Measurements from ENCODE around the gene MSANTD2.

MSANTD2 gene

GRCh38 chr11:124748100-124748418 is 52.1 kb downstream of the MSANTD2 start:
- no peaks in the 10 kb centered on the region for H3F3A ChIP-seq (ENCODE audit: insufficient read depth, low read length)

GRCh38 chr11:124747406-124748099 is 52.7 kb downstream of the MSANTD2 start:
- Histone ChIP-seq H3K27ac (ENCODE audit: low read depth, low read length, poor library complexity, severe bottlenecking) (no peak overlapping the region), H3K27me3 (ENCODE audit: insufficient read depth, low read length) (no peaks in the 10 kb centered on the region), H3K4me1 (ENCODE audit: insufficient read depth, low read length, severe bottlenecking) (no peaks in the 10 kb centered on the region), H2AFZ (ENCODE audit: low read length) (no peak overlapping the region), H3K36me3 (ENCODE audit: insufficient read depth, low read length) (no peaks in the 10 kb centered on the region), H3F3A (ENCODE audit: insufficient read depth, low read length) (no peaks in the 10 kb centered on the region), H3K4me3 (ENCODE audit: low read depth, low read length, poor library complexity, severe bottlenecking) (no peak overlapping the region), H3K79me2 (ENCODE audit: insufficient read depth, low read length) (no peaks in the 10 kb centered on the region), H3K9me2 (ENCODE audit: low read depth, low read length) (no peaks in the 10 kb centered on the region), H3K9ac (ENCODE audit: low read length) (no peak overlapping the region), H3K9me3 (ENCODE audit: low read length) (no peaks in the 10 kb centered on the region), H4K20me1 (ENCODE audit: insufficient read depth, low read length) (no peaks in the 10 kb centered on the region), H3K4me2 (ENCODE audit: low read length) (peak overlapping the region; percentile 97; the same call in 1 of the 2 replicates)
- TF ChIP-seq EZH2 (IDR thresholded peaks at IDR 0.05; ENCODE audit: borderline replicate concordance, low read length) (no peak), CTCF (IDR thresholded peaks at IDR 0.05; ENCODE audit: low read length) (no peak)

More at GRCh38 chr11:124748100-124748418, 52.1 kb downstream of the MSANTD2 start:
- TF ChIP-seq CTCF (IDR thresholded peaks at IDR 0.05; ENCODE audit: low read length), result no peak
- no peak for TF ChIP-seq EZH2 (IDR thresholded peaks at IDR 0.05; ENCODE audit: borderline replicate concordance, low read length)
- no peaks in the 10 kb centered on the region for H3K4me1 ChIP-seq (ENCODE audit: insufficient read depth, low read length, severe bottlenecking)
- H3K79me2 ChIP-seq (ENCODE audit: insufficient read depth, low read length), result no peaks in the 10 kb centered on the region
- H2AFZ ChIP-seq (ENCODE audit: low read length), result no peak overlapping the region
- H3K9ac ChIP-seq (ENCODE audit: low read length), result no peak overlapping the region
- H3K27ac ChIP-seq (ENCODE audit: low read depth, low read length, poor library complexity, severe bottlenecking), result no peak overlapping the region
- H4K20me1 ChIP-seq (ENCODE audit: insufficient read depth, low read length), result no peaks in the 10 kb centered on the region
- no peak overlapping the region for H3K4me3 ChIP-seq (ENCODE audit: low read depth, low read length, poor library complexity, severe bottlenecking)
- no peaks in the 10 kb centered on the region for H3K36me3 ChIP-seq (ENCODE audit: insufficient read depth, low read length)
- H3K27me3 ChIP-seq (ENCODE audit: insufficient read depth, low read length), result no peaks in the 10 kb centered on the region
- H3K4me2 ChIP-seq (ENCODE audit: low read length), result no peak overlapping the region
- H3K9me2 ChIP-seq (ENCODE audit: low read depth, low read length), result no peaks in the 10 kb centered on the region
- no peaks in the 10 kb centered on the region for H3K9me3 ChIP-seq (ENCODE audit: low read length)

GRCh38 chr11:124746621-124747243 is 53.5 kb downstream of the MSANTD2 start:
- Histone ChIP-seq H3K4me1 (ENCODE audit: insufficient read depth, low read length, severe bottlenecking) (no peaks in the 10 kb centered on the region), H3F3A (ENCODE audit: insufficient read depth, low read length) (no peaks in the 10 kb centered on the region), H2AFZ (ENCODE audit: low read length) (no peak overlapping the region), H3K4me3 (ENCODE audit: low read depth, low read length, poor library complexity, severe bottlenecking) (peak overlapping the region; percentile 78), H3K27ac (ENCODE audit: low read depth, low read length, poor library complexity, severe bottlenecking) (no peak overlapping the region), H3K9me2 (ENCODE audit: low read depth, low read length) (no peaks in the 10 kb centered on the region), H3K36me3 (ENCODE audit: insufficient read depth, low read length) (no peaks in the 10 kb centered on the region), H3K9ac (ENCODE audit: low read length) (peak overlapping the region; percentile 75), H3K9me3 (ENCODE audit: low read length) (no peaks in the 10 kb centered on the region), H3K27me3 (ENCODE audit: insufficient read depth, low read length) (no peaks in the 10 kb centered on the region), H3K4me2 (ENCODE audit: low read length) (peak overlapping the region; percentile 97), H4K20me1 (ENCODE audit: insufficient read depth, low read length) (no peaks in the 10 kb centered on the region), H3K79me2 (ENCODE audit: insufficient read depth, low read length) (no peaks in the 10 kb centered on the region)
- peak; percentile 76 for TF ChIP-seq CTCF (IDR thresholded peaks at IDR 0.05; ENCODE audit: low read length)
- no peak for TF ChIP-seq EZH2 (IDR thresholded peaks at IDR 0.05; ENCODE audit: borderline replicate concordance, low read length)

Measured in OCI-LY1 (cell line).